ENCODE results near the gene COL13A1. TPM values are rescaled to one million over a fixed set of nuclear protein-coding genes. Genes with fewer than 3 reads are reported as not detected.

COL13A1 gene
- total RNA-seq, 4 donors from 2014 or later: 0.42 to 3.4 (median 1.5) TPM

DNA sequence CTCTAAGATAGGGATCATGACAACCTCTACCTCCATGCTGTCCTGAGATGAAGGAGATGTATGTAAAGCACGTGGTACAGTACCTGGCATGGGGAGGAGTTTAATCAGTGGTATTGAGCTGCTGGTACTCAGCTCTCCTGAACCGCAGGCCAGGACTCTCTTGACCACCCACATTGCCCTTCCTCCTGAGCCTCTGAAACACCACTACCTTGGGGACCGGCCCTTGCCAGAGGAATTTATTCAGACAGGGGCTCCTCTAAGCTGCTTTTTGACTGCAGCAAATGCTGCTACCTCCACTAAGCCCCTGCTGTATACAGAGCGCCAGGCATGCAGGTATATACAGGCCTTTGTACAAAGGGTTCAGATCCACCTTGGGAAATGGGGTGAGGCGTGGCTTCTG lies 36.7 kb downstream of the COL13A1 start:
- Histone ChIP-seq H3K9me3 (no peaks in the 10 kb centered on the region), H3K27me3 (peaks cover 8% of the 10 kb centered on the region), H3K27ac (no peak overlapping the region), H3K4me3 (no peak overlapping the region), H3K4me1 (no peaks in the 10 kb centered on the region), H3K36me3 (no peaks in the 10 kb centered on the region)
- no peak for TF ChIP-seq CTCF (IDR thresholded peaks at IDR 0.05)
- DNase-seq (ENCODE audit: low spot score in 2 of 2): no peak
- 94% methylated on average over 5 of the region's 5 CpGs for WGBS

DNA sequence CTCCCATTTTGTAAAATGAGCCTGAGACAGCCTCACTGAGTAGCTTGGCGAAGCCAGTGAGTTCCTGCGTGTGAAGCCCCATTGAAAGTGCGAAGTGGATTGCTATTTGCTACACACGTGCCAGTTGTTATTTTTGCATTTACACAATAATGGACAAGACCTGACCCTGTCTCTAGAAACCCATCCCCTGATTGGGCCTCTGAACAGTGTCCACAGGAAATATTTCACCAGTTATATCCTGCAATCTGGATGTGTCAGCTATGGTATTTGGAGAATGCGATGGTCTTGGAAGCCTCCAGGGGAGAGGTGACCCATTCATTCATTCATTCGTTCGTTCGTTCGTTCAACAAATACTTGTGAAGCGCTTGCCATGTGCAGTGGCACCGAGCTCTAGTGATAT lies 37.1 kb downstream of the COL13A1 start:
- no peak for DNase-seq (ENCODE audit: low spot score in 2 of 2)
- no peaks in the 10 kb centered on the region for H3K9me3 ChIP-seq
- no peak overlapping the region for H3K4me3 ChIP-seq
- H3K4me1 ChIP-seq: no peaks in the 10 kb centered on the region
- H3K36me3 ChIP-seq: no peaks in the 10 kb centered on the region
- TF ChIP-seq CTCF (IDR thresholded peaks at IDR 0.05) (no peak), POLR2A (IDR thresholded peaks at IDR 0.05) (no peak), POLR2AphosphoS5 (IDR thresholded peaks at IDR 0.05) (no peak), EP300 (IDR thresholded peaks at IDR 0.05) (no peak)
- peaks cover 8% of the 10 kb centered on the region for H3K27me3 ChIP-seq
- WGBS: 91% methylated on average over 11 of the region's 11 CpGs
- no peak overlapping the region for H3K27ac ChIP-seq

DNA sequence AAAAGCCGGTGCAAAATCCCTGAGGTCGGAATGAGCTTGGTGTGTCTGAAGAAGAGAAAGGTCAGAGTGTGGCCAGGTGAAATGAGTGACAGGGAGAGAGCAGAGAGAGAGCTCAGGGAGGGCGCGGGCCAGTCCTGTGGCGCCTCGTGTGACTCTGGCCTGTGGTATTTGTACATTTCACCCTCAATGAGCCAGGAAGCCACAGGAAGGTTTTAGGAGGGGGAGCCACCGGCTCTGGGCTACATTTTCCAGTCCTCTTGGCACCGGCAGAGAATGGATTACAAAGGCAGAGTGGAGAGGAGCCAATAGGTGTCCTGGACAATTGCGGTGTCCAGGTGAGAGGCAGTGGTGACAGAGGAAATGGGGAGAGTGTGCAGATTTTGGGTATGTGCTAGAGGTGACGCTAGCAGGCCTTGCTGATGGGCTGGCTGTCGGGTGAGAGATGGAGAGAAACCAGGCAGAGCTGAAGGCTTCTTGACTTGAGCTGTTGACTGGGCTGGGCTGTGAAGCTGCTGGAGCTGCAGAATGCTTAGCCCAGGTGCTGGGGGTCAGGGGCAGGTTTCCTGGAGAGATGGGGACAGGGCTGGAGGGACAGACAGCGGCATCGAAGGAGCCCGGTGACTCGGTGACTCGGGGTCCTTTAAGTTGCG lies 38.1 kb downstream of the COL13A1 start:
- Histone ChIP-seq H3K27me3 (peaks cover 8% of the 10 kb centered on the region), H3K4me3 (no peak overlapping the region), H3K9me3 (no peaks in the 10 kb centered on the region), H3K36me3 (no peaks in the 10 kb centered on the region), H3K4me1 (no peaks in the 10 kb centered on the region), H3K27ac (no peak overlapping the region)
- TF ChIP-seq EP300 (IDR thresholded peaks at IDR 0.05) (no peak), POLR2A (IDR thresholded peaks at IDR 0.05) (no peak), POLR2AphosphoS5 (IDR thresholded peaks at IDR 0.05) (no peak), CTCF (IDR thresholded peaks at IDR 0.05) (no peak)
- no peak for DNase-seq (ENCODE audit: low spot score in 2 of 2)
- 82% methylated on average over 17 of the region's 17 CpGs for WGBS

GRCh38 chr10:69840773-69841172 lies 39.1 kb downstream of the COL13A1 start:
- Histone ChIP-seq H3K4me1 (peaks cover 4% of the 10 kb centered on the region), H3K36me3 (no peaks in the 10 kb centered on the region), H3K27me3 (peaks cover 9% of the 10 kb centered on the region), H3K4me3 (no peak overlapping the region), H3K27ac (no peak overlapping the region), H3K9me3 (no peaks in the 10 kb centered on the region)
- WGBS: 76% methylated on average over 9 of the region's 9 CpGs
- no peak for TF ChIP-seq POLR2A (IDR thresholded peaks at IDR 0.05)
- TF ChIP-seq POLR2AphosphoS5 (IDR thresholded peaks at IDR 0.05): no peak
- TF ChIP-seq EP300 (IDR thresholded peaks at IDR 0.05): no peak
- no peak for TF ChIP-seq CTCF (IDR thresholded peaks at IDR 0.05)
- DNase-seq (ENCODE audit: low spot score in 2 of 2): no peak

DNA sequence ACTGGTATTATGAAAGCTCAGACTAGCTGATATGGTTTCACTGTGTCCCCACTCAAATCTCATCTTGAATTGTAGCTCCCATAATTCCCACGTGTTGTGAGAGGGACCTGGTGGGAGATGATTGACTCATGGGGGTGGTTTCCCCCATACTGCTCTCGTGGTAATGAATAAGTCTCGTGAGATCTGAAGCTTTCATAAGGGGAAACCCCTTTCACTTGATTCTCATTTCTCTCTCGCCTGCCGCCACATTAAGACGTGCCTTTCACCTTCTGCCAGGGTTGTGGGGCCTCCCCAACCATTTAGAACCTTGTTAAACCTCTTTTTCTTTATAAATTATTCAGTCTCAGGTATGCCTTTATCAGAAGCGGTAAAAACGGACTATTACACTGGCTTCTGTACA lies 40.3 kb downstream of the COL13A1 start:
- 80% methylated on average over 8 of the region's 8 CpGs for WGBS
- peaks cover 13% of the 10 kb centered on the region for H3K4me1 ChIP-seq
- TF ChIP-seq POLR2A (IDR thresholded peaks at IDR 0.05) (no peak), EP300 (IDR thresholded peaks at IDR 0.05) (no peak), POLR2AphosphoS5 (IDR thresholded peaks at IDR 0.05) (no peak), CTCF (IDR thresholded peaks at IDR 0.05) (no peak)
- no peak overlapping the region for H3K27ac ChIP-seq
- no peaks in the 10 kb centered on the region for H3K9me3 ChIP-seq
- H3K27me3 ChIP-seq: peaks cover 20% of the 10 kb centered on the region
- H3K4me3 ChIP-seq: no peak overlapping the region
- no peaks in the 10 kb centered on the region for H3K36me3 ChIP-seq
- no peak for DNase-seq (ENCODE audit: low spot score in 2 of 2)

Measured in suprapubic skin (tissue), 4 donors.